Lung (tissue), 12 donors: Measurements from ENCODE around the gene BCL2A1. TPM values are rescaled to one million over a fixed set of nuclear protein-coding genes. Genes with fewer than 3 reads are reported as not detected.
"Not testable (repeated sequence)": the region's sequence is repeated elsewhere in the genome, so short reads cannot be mapped to it uniquely, and the experiment has no call there.

ENCODE experiments used
- ATAC-seq: fragments of 200-7000 bp; cut with Tn5 transposase; one replicate; pipeline ENCODE4 v1.9.1; 2020; ENCODE audit warnings: moderate number of reproducible peaks; ENCODE audit not compliant: insufficient read depth, low FRiP score
- DNase-seq, 3 donors: peaks; one replicate each; pipeline ENCODE4 v3.0.0-alpha.2; 2013 to 2017
- H3K27ac ChIP-seq, 2 donors: one replicate each; pipeline ENCODE4 v1.5.1; 2013; ENCODE audit warnings: mild to moderate bottlenecking in 2 of 2, moderate library complexity in 2 of 2, control low read depth in 1 of 2, inconsistent platforms in 1 of 2, low read depth in 1 of 2, low read length in 1 of 2
- H3K27me3 ChIP-seq, 3 donors: one replicate each; pipeline ENCODE4 v1.5.1; 2013; ENCODE audit warnings: low read length in 2 of 3; ENCODE audit not compliant: control insufficient read depth in 3 of 3, insufficient read depth in 3 of 3
- H3K36me3 ChIP-seq, 4 donors: one replicate each; pipeline ENCODE4 v1.5.1; 2013; ENCODE audit warnings: low read length in 4 of 4, mild to moderate bottlenecking in 1 of 4, moderate library complexity in 1 of 4; ENCODE audit not compliant: control insufficient read depth in 4 of 4, insufficient read depth in 4 of 4
- H3K4me1 ChIP-seq, 5 donors: one replicate each; pipeline ENCODE4 v1.5.1; 2013; ENCODE audit warnings: low read length in 5 of 5, mild to moderate bottlenecking in 2 of 5, moderate library complexity in 1 of 5; ENCODE audit not compliant: control insufficient read depth in 5 of 5, insufficient read depth in 5 of 5
- H3K4me3 ChIP-seq: one replicate; pipeline ENCODE4 v1.5.1; 2013; ENCODE audit warnings: mild to moderate bottlenecking, control low read depth, moderate library complexity
- H3K9ac ChIP-seq, 2 donors: one replicate each; pipeline ENCODE4 v1.5.1; 2013; ENCODE audit warnings: low read length in 2 of 2, control low read depth in 1 of 2; ENCODE audit not compliant: insufficient read depth in 1 of 2
- H3K9me3 ChIP-seq, 4 donors: one replicate each; pipeline ENCODE4 v1.5.1; 2013; ENCODE audit warnings: low read length in 3 of 4, mild to moderate bottlenecking in 1 of 4, moderate library complexity in 1 of 4; ENCODE audit not compliant: control insufficient read depth in 4 of 4, insufficient read depth in 3 of 4
- WGBS, 2 donors: extraction: QIAGEN DNeasy Blood & Tissue Kit; methylation state at CpG; one replicate each; pipeline ENCODE4 v1.1.7; 2013; 5-methylcytosine and 5-hydroxymethylcytosine counted together
- polyA plus RNA-seq, 2 donors: library from polyadenylated mRNA; stranded (reverse); fragments of 200-250 nt; gene quantifications; one replicate each; pipeline ENCODE4 v1.2.1, GENCODE V29; 2013
- total RNA-seq, 2 donors: library from RNA; depleted of rRNA in 1 of 2; stranded (reverse); fragments of >200 nt in 1 of 2; gene quantifications; one replicate each; pipeline ENCODE4 v1.2.1, GENCODE V29; 2014 to 2021
- TF ChIP-seq, protein P1 (sequence below): IDR thresholded peaks from 2 replicates; pipeline ENCODE4 v1.5.1; 2012; ENCODE audit warnings: mild to moderate bottlenecking; ENCODE audit errors: control extremely low read depth, extremely low read depth
- donor health status: control.
- donor health status: control.
- donor health status: Bipolar disorder and iron deficiency.
- donor health status: healthy.
- donor health status: DM: yes; HTN: yes; CAD: no.

The BCL2A1 gene
- total and polyA plus RNA-seq, 4 donors: 27.4 to 323 (median 49.3) TPM

DNA sequence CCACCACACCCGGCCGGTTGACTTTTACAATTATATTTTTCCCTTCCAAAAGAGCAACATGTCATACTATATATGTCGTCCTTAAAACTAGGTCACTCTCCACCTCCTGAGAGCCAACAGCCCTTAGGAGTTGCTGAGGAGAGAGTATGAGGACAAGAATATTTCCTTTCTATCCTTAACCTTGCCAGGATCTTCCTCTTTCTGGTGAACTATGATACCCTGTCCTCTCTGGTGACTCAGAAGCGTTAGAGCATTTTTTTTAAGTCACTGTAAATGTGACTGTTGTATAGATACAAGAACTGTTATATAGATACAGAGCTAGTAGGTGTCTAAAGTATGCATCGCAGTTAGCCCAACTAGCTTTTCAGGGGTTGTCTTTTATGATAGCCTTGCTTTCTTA lies 40.5 kb downstream of the BCL2A1 start:
- no peaks in the 10 kb centered on the region for H3K4me1 ChIP-seq
- 83 to 85% methylated on average over 5 of the region's 5 CpGs for WGBS, 2 donors
- H3K4me3 ChIP-seq: no peak overlapping the region
- H3K9me3 ChIP-seq: no peaks in the 10 kb centered on the region
- no peak for ATAC-seq
- H3K9ac ChIP-seq: no peak overlapping the region
- H3K27me3 ChIP-seq: no peaks in the 10 kb centered on the region
- TF ChIP-seq, protein P1, sequence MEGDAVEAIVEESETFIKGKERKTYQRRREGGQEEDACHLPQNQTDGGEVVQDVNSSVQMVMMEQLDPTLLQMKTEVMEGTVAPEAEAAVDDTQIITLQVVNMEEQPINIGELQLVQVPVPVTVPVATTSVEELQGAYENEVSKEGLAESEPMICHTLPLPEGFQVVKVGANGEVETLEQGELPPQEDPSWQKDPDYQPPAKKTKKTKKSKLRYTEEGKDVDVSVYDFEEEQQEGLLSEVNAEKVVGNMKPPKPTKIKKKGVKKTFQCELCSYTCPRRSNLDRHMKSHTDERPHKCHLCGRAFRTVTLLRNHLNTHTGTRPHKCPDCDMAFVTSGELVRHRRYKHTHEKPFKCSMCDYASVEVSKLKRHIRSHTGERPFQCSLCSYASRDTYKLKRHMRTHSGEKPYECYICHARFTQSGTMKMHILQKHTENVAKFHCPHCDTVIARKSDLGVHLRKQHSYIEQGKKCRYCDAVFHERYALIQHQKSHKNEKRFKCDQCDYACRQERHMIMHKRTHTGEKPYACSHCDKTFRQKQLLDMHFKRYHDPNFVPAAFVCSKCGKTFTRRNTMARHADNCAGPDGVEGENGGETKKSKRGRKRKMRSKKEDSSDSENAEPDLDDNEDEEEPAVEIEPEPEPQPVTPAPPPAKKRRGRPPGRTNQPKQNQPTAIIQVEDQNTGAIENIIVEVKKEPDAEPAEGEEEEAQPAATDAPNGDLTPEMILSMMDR: no peak
- DNase-seq: no peak
- H3K36me3 ChIP-seq: no peaks in the 10 kb centered on the region
- no peak overlapping the region for H3K27ac ChIP-seq

DNA sequence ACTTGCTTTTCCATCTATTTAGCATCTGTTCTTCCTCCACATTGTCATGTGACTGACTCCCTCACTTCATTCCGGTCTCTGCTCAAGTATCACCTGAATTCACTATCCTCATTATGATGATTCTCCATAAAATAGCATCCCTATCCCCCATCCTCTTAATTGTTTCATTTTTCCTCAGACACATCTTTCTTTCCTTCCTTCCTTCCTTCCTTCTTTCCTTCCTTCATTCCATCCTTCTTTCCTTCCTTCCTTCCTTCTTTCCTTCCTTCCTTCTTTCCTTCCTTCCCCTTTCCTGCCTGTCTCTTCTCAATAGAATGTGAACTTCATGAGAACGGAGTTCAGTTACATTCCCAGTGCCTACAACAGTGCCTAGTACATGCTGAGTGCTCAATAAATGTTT lies 41.6 kb downstream of the BCL2A1 start:
- Histone ChIP-seq H3K4me3 (no peak overlapping the region), H3K9me3 (no peaks in the 10 kb centered on the region), H3K36me3 (no peaks in the 10 kb centered on the region), H3K27ac (no peak overlapping the region), H3K27me3 (no peaks in the 10 kb centered on the region), H3K9ac (no peak overlapping the region), H3K4me1 (peaks cover 0 to 1% (median 0%) of the 10 kb centered on the region in 5 donors)
- WGBS, 2 donors: 78 to 84% methylated on average over 2 of the region's 2 CpGs
- TF ChIP-seq, protein P1: no peak
- DNase-seq: no peak
- ATAC-seq: no peak

DNA sequence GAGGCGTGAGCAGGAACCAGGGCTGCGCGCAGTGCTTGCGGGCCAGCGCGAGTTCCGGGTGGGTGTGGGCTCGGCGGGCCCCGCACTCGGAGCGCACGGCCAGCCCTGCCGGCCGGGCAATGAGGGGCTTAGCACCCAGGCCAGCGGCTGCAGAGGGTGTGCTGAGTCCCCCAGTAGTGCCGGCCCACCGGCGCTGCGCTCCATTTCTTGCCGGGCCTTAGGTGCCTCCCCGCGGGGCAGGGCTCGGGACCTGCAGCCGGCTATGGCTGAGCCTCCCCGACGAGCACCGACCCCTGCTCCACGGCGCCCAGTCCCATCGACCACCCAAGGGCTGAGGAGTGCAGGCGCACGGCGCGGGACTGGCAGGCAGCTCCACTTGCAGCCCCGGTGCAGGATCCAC lies 44.9 kb downstream of the BCL2A1 start:
- not testable (repeated sequence) for H3K4me3 ChIP-seq, H3K9me3 ChIP-seq, ATAC-seq, H3K27ac ChIP-seq, H3K4me1 ChIP-seq, H3K9ac ChIP-seq, H3K36me3 ChIP-seq, DNase-seq, H3K27me3 ChIP-seq
- WGBS, 2 donors: 98% methylated on average over 30 to 36 of the region's 36 CpGs

DNA sequence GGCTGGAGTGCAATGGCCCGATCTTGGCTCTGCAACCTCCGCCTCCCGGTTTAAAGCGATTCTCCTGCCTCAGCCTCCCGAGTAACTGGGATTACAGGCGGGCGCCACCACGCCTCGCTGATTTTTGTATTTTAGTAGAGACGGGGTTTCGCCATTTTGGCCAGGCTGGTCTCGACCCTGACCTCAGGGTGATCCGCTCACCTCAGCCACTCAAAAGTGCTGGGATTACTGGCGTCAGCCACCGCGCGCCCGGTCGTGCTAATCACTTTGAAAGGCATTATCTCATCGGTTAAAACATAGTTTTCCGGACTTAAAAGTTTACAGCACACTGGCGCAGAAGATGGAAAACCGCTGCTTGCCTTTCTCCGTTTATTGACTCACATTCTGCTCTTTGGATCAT lies 46.6 kb downstream of the BCL2A1 start:
- DNase-seq: no peak
- Histone ChIP-seq H3K4me3 (no peak overlapping the region), H3K9me3 (peaks cover 0 to 8% (median 5%) of the 10 kb centered on the region in 4 donors), H3K27me3 (no peaks in the 10 kb centered on the region), H3K36me3 (peaks cover 0 to 13% (median 2%) of the 10 kb centered on the region in 4 donors), H3K9ac (peak overlapping the region in 1 of 2 donors; percentile 76), H3K4me1 (peaks cover 0 to 9% (median 0%) of the 10 kb centered on the region in 5 donors), H3K27ac (peak overlapping the region; percentile 52 to 94)
- TF ChIP-seq, protein P1: no peak
- ATAC-seq: no peak
- WGBS, 2 donors: 95% methylated on average over 24 of the region's 24 CpGs
